Activated CD8-positive, alpha-beta memory T cell treated with anti-CD3 and anti-CD28 coated beads, Interleukin-2, amount 50 U/mL, for 1 hour (primary cell): ENCODE results near the gene MDN1.
"Not testable (repeated sequence)": the region's sequence is repeated elsewhere in the genome, so short reads cannot be mapped to it uniquely, and the experiment has no call there.

Experiments
- DNase-seq: peaks from one replicate; pipeline ENCODE4 v3.0.0-alpha.2; 2020; ENCODE audit errors: extremely low read depth

Gene MDN1

DNA sequence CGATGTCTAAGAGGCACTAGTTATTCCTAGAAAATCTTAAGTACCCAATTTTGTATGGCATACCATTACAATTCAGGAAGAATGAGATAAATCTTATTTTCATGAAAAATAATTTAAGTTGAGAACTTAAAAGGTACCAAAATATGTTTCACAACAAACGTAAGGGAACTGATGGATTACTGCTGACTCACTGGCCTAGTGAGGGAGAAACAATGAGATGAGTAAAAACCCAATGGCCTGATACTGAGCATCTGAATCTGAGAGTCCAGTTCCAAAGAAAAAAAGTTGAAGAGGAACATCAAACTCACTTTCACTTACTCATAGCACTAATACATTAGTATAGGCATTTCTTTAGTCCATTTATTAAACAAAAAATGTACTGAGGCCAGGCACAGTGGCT, 56.0 kb downstream of the MDN1 start:
- no peak for DNase-seq

DNA sequence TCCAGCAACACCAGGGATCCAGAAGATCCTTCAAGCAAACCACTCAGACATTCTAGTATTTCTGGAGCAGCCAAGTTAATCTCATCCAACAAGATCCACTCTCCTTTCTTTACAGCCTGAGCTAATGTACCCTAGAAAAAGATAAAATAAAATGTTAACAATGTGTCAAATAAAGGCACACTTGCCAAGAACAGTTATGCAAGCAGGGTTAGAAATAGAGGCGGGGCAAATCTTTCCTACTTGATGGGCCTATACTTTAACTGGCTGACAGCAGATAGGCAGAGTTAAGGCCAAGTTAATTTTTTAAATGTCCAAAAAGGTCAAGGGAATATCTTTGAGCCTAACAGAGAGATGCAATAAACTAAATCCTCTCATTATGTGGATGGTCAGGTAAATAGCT, 60.8 kb downstream of the MDN1 start:
- DNase-seq = no peak

DNA sequence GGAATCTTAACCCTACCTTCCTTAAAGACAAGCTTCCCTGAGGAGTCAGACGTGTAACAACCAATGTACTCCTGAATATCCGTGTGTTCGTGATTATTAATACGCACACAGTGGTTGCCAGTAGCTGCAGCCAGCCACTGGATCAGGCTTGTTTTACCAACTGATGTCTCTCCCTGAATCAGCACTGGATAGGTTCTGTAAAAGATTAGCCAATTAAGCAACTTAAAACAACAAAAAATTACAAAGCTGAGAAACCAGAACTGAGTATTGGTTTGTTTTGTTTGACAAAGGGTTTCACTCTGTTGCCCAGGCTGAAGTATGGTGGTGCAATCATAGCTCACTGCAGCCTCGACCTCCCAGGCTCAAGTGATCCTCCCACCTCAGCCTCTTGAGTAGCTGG, 69.3 kb downstream of the MDN1 start:
- no peak for DNase-seq

DNA sequence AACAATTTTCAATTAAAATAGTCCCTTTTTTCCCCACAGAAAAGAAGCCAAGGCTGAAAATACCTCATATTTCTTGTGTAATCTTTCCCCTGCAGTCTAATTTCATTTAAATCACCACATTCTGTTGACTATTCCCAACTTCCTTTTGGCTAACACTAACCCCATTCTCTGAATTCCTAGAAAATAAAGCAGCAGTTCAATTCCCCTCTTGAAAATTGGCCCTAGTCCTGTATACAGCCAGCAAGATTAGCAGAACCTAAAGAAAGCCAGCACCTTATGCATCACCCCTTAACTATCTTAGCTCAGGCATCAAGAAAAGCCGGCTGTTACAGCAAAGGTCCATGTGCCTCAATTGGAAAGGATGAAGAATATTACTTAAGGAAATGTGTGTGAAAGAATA, 69.7 kb downstream of the MDN1 start:
- DNase-seq = no peak

DNA sequence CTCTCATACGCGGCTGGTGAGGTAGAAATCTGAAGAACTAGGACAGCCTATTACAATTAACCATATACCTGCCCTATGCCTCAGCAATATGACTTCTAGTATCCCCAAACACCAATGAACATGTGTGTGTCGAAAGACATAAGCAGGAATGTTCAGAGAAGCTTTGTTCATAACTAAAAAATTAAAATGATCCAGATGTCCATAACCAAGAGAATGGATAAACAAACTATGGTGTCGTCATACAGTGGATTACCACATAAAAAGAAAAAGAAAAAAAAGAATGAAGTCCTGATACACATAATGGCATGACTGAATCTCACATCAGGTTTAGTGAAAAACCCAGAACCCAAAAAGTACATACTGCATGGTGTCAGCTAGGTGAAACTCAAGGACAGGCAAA, 73.9 kb downstream of the MDN1 start:
- no peak for DNase-seq

DNA sequence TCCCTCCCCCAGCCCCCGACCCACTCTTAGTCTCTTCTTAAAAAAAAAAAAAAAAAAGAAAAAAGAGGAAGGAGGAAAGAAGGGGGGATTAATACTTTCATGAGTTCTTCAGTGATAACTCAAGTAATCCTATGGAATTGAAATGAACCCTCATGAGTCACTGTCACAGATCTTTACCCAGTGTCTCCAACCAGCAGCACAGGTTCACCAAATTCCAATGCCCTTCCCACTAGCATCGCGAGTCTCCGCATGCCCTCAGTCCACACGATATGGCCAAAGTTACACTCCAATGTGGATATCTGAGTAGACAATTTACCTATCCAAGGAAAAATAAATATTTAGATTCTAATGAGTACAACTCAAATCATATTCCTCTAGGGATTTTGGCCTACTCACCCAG, 74.5 kb downstream of the MDN1 start:
- no peak for DNase-seq

DNA sequence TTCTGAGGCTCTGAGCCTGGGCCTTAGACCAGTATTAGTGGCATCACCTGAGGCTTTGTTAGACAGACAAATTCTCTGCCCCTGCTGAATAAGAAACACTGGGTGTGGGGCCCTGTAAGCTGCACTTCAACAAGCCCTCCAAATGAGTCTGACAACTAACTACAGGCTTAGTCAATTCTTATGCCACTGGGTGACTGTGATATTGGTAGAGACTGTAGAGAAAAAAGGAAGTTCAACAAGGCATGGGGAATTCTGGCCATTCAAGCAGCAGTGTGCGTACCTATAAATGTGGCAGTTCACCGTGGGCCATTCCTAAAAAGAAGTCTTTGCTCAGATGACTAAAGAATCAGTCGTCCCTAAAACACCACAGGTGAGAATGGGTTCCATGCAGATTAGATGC, 82.7 kb downstream of the MDN1 start:
- no peak for DNase-seq

DNA sequence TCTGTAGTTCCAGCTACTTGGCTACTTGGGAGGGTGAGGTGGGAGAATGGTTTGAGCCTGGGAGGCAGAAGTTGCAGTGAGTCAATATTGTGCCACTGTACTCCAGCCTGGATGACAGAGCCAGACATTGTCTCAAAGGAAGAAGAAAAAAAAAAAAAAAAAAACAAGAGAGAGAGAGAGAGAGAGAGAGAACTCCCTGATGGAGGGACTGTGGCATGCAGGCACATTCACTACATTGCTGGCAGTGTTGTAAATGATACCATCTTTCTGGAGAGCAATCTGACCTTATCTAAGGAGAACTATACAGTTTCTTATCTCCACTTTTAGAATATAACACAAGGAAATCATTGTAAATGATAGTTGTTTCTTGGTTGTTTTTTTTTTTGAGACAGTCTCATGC, 85.1 kb downstream of the MDN1 start:
- no peak for DNase-seq

DNA sequence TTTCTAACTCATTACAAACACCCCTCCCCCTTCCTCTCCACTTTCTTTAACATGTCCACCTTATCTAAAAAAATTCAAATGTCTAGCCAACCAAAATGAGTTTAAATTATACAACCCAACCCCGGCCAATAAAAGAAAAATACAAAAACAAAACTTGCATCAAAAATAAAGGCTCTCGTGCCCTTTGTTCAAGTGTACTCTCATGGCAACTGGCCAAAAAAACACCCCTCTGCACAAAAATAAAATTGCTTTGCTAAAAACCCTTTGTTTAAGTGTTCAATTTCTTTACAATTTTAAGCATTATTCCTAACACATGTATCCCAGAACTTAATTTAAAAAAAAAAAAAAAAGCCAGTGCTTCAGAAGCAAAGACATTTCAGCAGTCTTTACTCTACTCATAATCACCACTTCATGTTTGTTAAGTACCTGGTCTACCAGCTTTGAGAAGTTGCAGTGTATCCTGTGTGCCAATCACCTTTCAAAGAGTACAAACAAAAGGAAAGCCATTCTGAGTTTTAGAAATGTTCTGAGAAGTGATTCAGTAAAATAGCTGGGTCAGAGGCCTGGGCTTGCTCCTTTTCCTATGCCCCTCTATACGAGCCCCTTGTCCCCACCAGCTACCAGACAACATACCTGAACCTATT, 87.5 kb downstream of the MDN1 start:
- no peak for DNase-seq

DNA sequence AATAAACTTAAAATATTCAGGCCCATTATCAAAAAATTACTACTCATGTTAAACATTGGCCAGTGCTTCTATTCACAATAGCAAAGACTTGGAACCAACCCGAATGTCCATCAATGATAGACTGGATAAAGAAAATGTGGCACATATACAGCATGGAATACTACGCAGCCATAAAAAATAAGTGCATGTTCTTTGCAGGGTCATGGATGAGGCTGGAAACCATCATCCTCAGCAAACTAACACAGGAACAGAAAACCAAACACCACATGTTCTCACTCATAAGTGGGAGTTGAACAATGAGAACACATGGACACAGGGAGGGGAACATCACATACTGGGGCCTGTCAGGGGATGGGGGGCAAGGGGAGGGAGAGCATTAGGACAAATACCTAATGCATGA, 88.3 kb downstream of the MDN1 start:
- DNase-seq = not testable (repeated sequence)

DNA sequence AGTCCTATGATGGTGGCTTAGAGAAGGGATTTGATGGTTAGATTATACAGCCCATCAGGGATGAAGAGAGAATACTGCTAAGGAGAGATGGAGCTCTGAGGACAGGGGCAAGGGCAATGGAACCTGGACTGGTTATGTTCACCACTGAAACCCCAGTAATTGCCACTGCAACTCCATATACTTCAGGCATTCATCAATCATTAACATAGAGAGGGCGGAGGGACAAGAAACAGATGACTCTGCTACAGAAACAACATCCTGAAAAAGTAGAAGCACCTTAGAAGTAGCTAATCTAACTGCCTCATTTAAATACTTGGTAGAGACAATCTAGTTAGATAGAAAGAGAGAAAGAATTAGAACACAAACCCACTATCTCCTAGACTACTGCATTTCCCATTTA, 89.8 kb downstream of the MDN1 start:
- no peak for DNase-seq

DNA sequence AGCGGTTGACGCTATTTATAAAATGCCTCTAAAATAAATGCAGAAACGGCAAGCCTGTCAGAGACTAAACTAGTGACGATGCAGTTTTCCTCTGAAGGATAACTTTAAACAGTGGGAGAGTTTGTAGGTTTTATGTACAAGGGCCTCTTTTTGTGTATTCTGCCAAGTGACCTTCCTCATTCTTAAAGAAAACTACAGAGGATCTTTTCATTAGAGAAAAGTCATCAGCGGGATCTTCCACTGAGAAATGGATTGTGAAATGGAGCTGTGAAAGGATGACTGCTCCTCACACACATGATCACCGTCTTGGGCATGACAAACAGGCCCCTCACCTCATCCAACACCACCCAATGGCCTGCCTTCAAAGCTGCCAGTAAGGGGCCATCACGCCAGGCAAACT, 92.1 kb downstream of the MDN1 start:
- DNase-seq = no peak

DNA sequence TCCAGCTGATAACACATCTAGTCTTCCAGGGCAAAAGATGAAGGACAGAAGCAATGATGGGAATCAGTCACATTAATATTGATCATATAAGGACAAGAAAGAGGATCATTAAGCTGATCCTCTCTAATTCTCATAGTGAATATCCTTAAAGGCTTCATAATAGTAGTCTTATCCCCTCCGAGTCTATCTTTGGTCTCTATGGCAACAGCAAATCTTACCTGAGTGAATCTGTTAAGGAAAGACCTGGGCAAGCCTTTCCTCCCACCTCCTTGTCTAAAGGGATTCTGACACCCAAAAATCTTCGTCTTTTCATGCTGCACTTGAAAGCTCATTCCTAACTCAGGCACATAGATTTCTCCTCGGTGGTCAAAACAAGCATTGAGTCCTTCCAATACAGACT, 94.6 kb downstream of the MDN1 start:
- no peak for DNase-seq

DNA sequence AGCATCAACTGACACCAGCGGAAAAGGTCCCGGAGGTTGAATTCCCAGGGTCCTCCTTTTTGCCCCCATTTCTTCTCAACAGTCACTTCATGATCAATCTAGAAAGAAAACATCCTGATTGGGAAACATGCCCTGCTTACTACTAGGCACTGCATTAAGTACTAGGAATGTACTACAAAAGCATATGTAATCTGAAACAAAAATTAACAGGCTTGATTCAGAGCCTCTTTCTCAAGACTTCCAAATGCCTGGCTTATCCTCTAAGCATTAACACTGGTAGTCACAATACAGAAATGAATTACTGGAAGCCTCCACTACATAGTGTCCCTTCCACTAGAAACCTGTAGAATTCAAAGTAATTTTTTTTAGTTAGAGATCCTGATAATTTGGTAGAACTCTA, 96.5 kb downstream of the MDN1 start:
- no peak for DNase-seq

DNA sequence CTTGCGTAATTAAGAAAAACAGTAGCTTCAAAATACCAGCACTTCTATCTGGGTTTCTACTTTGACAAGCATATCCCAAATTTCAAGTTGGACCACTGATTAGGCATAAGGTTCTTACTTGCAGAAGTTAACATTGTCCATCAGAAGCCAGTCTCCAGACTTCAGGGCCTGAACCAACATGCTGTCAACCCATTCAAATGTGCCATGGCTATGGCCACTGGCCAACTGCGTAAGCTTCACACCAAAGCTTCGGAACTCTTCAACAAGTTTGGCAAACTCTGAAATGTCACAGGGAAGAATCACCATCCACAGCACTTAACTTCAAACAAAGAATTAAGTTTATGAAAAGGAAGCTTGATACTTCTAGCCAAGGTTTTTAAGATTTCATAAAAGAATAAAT, 103.1 kb downstream of the MDN1 start:
- DNase-seq = no peak

DNA sequence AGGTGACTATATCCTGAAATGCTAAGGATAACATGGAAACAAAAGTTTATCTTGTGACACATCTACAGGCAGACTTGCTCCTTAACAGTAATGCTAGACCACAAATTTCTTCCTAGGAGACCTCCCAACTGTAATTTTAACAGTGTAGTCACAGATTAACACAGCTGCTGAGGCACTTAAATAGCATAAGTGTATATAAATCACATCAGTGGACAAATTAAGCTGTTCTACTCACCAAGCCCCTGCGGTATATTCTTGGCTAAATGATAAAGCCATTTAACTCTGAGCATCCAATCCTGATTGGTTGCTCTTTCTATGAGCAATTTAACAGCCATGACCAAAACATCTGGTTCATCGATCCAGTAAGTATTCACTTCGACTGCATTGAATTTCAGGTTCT, 107.8 kb downstream of the MDN1 start:
- no peak for DNase-seq

DNA sequence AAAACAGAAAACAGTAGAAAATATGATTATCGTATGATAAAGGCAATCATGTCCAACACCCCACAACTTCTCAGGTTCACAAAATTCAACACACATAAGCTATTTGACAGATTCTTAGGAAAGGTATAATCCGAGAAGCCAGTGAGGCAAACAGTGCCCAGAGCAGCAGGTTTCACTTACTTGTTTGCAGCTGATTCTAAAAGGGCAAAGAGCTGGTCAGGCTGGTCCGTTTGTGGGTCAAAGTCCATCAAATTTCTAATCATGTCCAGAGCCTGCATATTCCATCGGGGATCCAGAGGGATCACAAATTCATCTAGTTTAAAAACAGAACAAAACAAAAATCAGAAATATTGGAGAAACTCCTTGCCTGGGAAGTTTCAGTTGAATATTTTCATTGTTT, 111.3 kb downstream of the MDN1 start:
- no peak for DNase-seq

DNA sequence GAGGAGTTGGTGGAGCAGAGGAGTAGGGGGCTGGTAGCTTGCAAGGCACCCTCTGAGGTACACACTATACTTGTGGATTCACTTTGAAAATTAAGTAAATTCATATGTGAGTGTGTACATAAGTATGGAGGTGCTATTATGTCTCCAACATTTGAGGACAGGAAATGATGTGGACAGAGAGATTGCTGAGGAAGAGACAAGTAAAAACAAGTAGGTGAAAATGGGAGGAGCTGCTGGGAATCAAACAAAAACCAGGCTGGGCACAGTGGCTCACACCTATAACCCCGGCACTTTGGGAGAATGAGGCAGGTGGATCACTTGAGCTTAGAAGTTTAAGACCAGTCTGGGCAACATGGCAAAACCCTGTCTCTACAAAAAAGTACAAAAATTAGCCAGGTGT, 111.8 kb downstream of the MDN1 start:
- DNase-seq = no peak

DNA sequence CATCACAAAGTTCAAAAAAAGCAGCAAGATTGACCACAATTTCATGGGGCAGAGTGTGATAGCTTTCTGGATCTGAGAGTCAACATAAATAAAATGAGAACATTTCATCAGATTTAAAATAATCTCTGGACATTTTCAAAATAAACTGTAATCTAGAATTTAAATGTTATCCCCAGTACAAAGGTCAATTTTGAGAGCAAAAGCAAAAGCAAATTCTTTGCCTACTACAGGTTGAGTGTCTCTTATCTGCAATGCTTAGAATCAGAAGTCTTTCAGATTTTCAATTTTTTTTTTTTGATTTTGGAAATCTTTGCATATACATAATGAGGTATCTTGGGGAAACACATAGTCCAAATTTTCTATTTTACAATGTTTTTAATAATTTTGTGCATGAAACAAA, 113.5 kb downstream of the MDN1 start:
- no peak for DNase-seq

DNA sequence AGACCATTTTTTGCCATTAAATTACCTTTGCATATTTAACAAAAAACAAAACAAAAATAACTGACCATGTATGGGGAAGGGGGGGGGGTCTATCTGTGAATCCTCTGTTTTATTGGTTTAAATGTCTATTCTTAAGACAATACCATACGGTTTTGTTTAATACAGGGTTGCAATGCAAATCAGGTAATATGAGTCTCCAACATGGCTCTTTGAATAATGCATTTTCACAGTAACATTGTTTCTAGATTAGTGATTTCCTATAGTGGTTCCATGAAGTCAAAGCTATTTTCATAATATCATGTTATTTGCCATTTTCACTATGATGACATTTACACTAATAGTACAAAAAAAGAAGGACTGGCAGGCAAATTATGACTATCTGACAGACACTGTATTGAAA, 116.3 kb downstream of the MDN1 start:
- DNase-seq = no peak

DNA sequence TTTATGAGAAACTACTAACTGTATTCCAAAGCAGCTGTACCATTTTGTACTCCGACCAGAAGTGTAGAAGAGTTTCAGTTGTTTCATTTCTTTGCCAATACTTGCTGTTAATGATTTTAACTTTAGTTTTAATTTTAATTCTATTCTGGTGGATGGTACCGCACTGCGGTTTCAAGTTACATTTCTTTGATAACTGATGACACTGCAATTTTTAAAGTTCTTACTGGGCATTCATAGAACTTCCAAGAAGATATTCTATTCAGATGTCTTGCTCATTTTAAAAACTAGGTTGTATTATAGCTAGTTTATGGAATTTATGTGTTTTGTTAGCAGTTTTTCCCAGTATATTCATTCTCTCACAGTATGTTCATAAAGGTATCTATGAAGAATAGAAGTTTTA, 117.2 kb downstream of the MDN1 start:
- DNase-seq = no peak

DNA sequence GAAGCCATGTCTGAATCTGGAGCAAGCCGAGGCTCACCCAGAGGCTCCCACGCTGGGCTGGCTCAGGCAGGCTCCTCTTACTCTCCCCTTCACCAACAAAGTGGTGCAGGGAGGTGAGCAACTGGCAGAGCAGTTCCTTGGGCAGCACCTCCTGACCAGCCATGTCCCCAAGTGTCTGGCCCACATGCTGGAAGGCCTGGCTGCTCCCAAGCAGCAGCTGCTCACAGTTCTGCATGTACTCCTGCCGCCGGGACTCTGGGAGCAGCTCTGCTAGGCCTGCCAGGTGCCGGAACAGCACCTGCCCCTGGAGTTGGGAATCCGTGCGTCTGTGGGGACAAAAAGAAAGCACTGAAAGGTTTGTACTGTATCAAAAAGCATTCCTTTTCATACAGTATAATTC, 123.9 kb downstream of the MDN1 start:
- no peak for DNase-seq

DNA sequence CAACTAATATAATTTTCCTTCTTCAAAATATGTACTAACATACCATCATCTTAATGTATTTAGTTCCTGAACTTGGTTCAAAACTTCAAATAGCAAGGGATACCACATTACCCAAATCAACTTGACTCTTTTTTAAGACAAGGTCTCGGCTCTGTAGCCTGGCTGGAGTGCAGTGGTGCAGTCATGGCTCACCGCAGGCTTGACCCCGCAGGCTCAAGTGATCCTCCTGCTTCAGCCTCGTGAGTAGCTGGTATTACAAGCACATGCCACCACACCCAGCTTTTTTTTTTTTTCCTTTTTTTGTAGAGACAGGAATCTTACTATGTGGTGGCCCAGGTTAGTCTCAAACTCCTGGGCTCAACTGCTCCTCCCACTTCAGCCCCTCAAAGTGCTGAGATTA, 125.2 kb downstream of the MDN1 start:
- DNase-seq = no peak

DNA sequence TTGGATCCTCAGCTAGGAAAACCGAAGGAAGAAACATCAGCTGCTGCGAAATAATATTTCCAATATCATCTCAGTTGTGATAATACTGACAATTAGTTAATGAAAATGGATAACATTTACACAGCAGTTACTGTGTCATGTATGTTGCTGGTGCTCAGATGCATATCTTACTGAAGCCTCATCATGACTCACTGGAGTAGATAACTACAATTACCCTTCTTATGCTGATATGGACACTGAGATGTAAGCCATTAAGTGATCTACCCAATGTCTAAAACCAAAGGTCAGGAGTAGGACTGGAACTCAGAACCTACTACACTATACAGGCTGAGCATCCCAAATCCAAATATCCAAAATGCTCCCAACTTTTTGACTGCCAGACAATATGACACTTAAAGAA, 126.4 kb downstream of the MDN1 start:
- no peak for DNase-seq

DNA sequence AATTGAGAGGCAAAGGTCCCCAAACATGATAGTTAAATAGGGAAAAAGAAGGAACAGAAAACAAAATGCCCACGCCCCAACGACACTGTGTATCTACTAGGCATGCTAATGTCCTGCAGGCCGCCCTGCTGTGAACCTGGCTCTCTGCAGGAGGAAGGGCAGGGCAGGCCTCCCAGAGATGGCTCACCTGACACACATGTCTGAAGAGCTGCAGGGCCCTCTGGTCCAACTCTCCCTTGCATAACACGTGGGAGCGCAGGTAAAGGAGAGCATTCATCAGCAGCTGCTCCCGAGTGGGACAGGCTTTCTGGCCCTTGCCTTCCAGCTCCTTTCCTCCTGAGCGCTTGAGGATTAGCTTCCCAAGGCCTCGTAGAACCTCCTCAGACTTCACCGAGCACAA, 127.3 kb downstream of the MDN1 start:
- DNase-seq = no peak
